Measurements from ENCODE around the gene MIF4GD.

The MIF4GD gene

DNA sequence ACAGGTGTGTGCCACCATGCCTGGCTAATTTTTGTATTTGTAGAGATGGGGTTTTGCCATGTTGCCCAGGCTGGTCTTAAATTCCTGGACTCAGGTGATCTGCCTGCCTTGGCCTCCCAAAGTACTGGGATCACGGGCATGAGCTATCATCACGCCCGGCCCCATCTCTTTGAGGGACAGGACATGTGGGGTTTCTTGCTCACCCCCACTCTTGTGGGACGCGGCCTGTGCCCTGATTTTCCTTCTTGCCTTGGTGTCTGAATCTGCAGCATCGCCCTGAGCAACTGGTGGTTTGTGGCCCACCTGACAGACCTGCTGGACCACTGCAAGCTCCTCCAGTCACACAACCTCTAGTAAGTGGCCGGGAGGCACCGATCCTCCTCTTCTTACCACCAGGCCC lies 40.0 kb downstream of the MIF4GD start:
- no peak for DNase-seq

DNA sequence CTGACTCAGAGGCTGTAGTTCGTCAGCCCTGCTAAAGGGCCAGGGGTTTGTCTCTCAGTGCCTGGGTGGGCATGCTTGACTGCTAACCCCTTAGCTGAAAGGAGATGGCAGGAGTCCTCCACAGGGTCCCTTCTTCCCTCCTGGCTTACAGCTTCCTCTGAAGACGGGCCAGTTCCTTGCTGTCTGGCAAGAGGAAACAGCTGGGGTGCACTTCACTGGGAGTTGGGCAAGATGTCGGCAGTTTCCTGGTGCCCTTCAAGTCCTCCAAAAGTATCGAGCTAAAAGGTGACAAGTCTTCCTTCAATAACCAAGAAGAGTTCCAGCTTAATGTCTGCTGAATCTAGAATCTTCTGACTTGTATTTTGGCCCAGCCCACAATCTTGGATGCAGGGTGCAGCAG lies 42.2 kb downstream of the MIF4GD start:
- DNase-seq: no peak

DNA sequence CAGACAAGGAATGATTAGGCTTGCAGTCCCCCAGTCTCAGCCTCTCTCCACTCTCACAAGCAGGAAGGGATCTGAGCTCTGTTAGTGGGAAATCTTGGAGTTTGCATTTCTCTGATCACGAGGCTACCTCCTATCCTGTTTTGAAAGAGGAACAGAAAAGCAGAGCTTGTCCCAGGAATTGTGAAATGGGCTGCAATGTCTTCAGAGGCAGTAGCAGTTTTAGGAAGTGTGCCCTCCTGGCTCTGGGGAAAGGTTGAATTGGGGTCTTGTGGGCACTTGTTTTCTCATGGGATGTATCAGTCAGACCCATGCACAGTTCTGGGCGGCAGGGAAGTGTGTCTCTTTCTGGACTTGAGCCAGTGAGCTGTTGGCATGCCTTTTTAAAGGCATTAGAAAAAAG lies 42.7 kb downstream of the MIF4GD start:
- no peak for DNase-seq

DNA sequence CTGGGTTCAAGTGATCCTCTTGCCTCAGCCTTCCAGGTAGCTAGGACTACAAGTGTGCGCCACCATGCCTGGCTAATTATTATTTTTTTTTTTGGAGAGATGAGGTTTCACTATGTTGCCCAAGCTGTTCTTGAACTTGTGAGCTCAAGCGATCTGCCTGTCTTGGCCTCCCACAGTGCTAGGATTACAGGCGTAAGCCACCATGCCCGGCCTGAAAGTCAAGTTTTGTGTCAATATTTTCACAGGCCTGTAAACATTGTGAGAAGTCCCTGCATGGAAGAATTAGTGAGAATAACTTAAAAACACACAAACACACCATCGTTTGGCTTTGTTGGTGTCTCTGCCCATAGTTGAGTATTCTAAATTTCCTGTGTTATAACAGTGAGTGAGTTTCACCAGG lies 43.3 kb downstream of the MIF4GD start:
- DNase-seq: no peak

DNA sequence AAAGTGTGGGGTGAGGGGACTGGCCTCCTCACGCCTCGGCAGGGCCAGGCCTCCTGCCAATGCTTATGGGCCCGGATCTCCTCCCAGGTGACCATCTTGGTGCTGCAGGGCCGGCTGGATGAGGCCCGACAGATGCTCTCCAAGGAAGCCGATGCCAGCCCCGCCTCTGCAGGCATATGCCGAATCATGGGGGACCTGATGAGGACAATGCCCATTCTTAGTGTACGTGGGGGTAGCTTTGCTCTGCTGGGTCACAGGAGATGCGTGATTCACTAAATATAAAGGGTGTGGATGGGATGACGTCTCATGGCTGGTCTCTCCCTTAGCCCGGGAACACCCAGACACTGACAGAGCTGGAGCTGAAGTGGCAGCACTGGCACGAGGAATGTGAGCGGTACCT lies 46.0 kb downstream of the MIF4GD start:
- DNase-seq: no peak

DNA sequence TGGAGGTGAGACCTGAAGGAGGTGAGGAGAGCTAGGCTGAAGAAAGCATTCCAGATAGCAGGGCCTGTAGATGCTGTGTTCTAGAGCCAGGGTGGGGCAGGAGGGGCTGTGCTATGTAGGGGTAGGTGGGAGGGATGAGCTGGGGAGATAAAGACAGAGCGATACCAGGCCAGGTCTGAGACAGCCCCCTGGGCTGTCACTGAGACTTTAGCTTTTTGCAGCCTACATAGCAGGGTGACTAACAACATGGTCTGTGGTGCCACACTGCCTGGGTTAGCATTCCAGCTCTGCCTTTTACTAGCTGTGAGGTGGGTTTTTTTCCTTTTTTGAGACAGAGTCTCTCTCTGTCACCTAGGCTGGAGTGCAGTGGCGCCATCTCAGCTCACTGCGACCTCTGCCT lies 51.2 kb downstream of the MIF4GD start:
- no peak for DNase-seq

DNA sequence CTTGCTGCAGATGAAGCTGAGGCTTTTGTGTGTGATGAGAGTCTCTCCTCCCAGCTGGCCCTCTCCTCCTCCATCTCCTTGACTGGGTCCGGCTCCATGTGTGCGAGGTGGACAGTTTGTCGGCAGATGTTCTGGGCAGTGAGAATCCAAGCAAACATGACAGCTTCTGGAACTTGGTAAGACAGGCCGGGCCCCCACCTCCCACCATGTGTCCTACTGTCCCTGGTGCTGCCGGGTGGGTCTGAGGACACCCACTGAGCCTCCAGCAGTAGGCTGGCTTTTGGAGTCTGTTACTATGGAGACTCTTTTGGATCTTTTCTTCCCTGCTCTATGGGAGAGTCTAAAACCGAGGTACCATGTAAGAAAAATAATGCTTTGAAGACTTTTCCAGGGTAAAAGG lies 52.9 kb downstream of the MIF4GD start:
- DNase-seq: no peak

All from CD4-positive, alpha-beta T cell treated with Interleukin-17A for 1 hour (primary cell).